A549 (cell line): Measurements from ENCODE around the gene GATM.

Source experiments
- CBX2 ChIP-seq: fragments of 200-600 bp; sonication (generic); IDR thresholded peaks from 2 replicates; pipeline ENCODE4 v1.6.1; 2016; ENCODE audit warnings: low read depth, mild to moderate bottlenecking, borderline replicate concordance
- CTCF ChIP-seq: fragments of >200 bp; sonication (Bioruptor Twin); formaldehyde crosslinking; IDR thresholded peaks from 3 replicates; pipeline ENCODE4 v1.5.1; 2016
- ESRRA ChIP-seq: fragments of 150-350 bp; IDR thresholded peaks from 2 replicates; pipeline ENCODE4 v1.6.1; 2014; ENCODE audit warnings: mild to moderate bottlenecking, low read length, borderline replicate concordance
- HDAC2 ChIP-seq: fragments of 200-600 bp; sonication (generic); IDR thresholded peaks from 2 replicates; pipeline ENCODE4 v1.6.1; 2016
- MYC ChIP-seq: IDR thresholded peaks from 2 replicates; pipeline ENCODE4 v1.6.1; 2012; ENCODE audit warnings: mild to moderate bottlenecking, inconsistent platforms, low read length, improper control_type of control experiment, borderline replicate concordance
- POLR2A ChIP-seq: IDR thresholded peaks from 2 replicates; pipeline ENCODE4 v1.6.1; 2012; ENCODE audit warnings: mild to moderate bottlenecking, low read length
- RAD21 ChIP-seq, 2 experiments: fragments of >200 bp in 1 of 2; sonication (Bioruptor Twin) in 1 of 2; formaldehyde crosslinking in 1 of 2; IDR thresholded peaks in 1 of 2; conservative IDR thresholded peaks in 1 of 2; 2 replicates in 1 of 2; 3 replicates in 1 of 2; pipeline ENCODE4 v1.6.1; 2012 to 2018; ENCODE audit warnings: inconsistent platforms in 1 of 2
- REST ChIP-seq: fragments of 200-600 bp; sonication (generic); IDR thresholded peaks from 2 replicates; pipeline ENCODE4 v1.6.1; 2016; ENCODE audit warnings: antibody characterized with exemption, mild to moderate bottlenecking, moderate library complexity
- SMC3 ChIP-seq: fragments of >200 bp; sonication (Bioruptor Twin); formaldehyde crosslinking; IDR thresholded peaks from 3 replicates; pipeline ENCODE4 v1.6.1; 2018; ENCODE audit warnings: inconsistent platforms

- TF ChIP-seq REST (no peak), POLR2A (no peak), SMC3 (no peak), CTCF (no peak), CBX2 (no peak), MYC (no peak), HDAC2 (no peak), RAD21 (conservative IDR thresholded peaks at IDR 0.05 in 1 of 2, IDR thresholded peaks at IDR 0.05 in 1 of 2) (no peak), ESRRA (no peak)
These were observed 8.1 kb upstream of the GATM start for GRCh38 chr15:45386420-45386819.
